ENCODE results near the gene ALK. TPM values are rescaled to one million over a fixed set of nuclear protein-coding genes. Genes with fewer than 3 reads are reported as not detected.

ALK gene
- polyA plus RNA-seq, 1 of the 3 experiments (the other 2 are of a cell fraction): 0.30 TPM

DNA sequence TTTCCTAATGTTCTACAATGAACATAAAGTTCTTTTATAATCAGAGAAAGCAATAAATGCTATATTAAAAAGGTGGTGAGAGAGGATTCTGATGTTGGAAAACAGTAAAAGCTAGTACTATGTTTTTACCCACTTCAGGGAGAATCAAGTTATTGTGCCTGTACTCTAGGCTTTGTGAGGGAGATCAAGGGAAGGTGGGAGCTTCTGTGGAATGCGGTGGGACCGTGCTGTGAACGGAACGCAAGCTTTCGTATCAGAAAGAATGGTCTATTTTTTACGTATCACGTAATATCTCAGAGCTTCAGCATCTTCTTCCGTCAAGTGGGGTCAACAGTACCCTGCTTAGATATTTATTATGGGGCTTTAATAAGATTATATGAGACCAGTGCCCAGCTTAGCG is 613.0 kb downstream of the ALK start:
- TF ChIP-seq EP300 (IDR thresholded peaks at IDR 0.05; ENCODE audit: borderline replicate concordance in 1 of 2, low read depth in 1 of 2, low read length in 1 of 2) (no peak), NFIC (IDR thresholded peaks at IDR 0.05; ENCODE audit: borderline replicate concordance) (no peak), GATA2 (CRISPR knock-in tag; IDR thresholded peaks at IDR 0.05) (no peak), GABPA (IDR thresholded peaks at IDR 0.05; ENCODE audit: low read depth) (no peak), POLR2AphosphoS5 (IDR thresholded peaks at IDR 0.05; ENCODE audit: low read depth, low read length) (no peak), RCOR1 (IDR thresholded peaks at IDR 0.05; ENCODE audit: low read length) (no peak), TEAD4 (IDR thresholded peaks at IDR 0.05; ENCODE audit: borderline replicate concordance, insufficient read depth) (no peak), CTCF (IDR thresholded peaks at IDR 0.05) (no peak), TAF1 (IDR thresholded peaks at IDR 0.05; ENCODE audit: borderline replicate concordance, low read depth, low read length) (no peak), MEF2A (IDR thresholded peaks at IDR 0.05; ENCODE audit: borderline replicate concordance, low read depth) (no peak), ZBTB33 (IDR thresholded peaks at IDR 0.05; ENCODE audit: borderline replicate concordance, low read depth) (no peak), JUND (IDR thresholded peaks at IDR 0.05) (no peak), FOXM1 (IDR thresholded peaks at IDR 0.05; ENCODE audit: low read depth) (no peak), FOXJ3 (CRISPR knock-in tag; IDR thresholded peaks at IDR 0.05) (no peak), MXI1 (IDR thresholded peaks at IDR 0.05; ENCODE audit: low read depth, low read length) (no peak)
- TF ChIP-seq, protein P1, sequence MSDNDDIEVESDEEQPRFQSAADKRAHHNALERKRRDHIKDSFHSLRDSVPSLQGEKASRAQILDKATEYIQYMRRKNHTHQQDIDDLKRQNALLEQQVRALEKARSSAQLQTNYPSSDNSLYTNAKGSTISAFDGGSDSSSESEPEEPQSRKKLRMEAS (IDR thresholded peaks at IDR 0.05; ENCODE audit: low read depth): no peak
- Histone ChIP-seq H3K9me3 (no peaks in the 10 kb centered on the region), H3K4me2 (no peak overlapping the region), H3K9me2 (no peaks in the 10 kb centered on the region), H3K9ac (no peak overlapping the region), H2AFZ (ENCODE audit: low read depth) (no peak overlapping the region), H3K4me1 (ENCODE audit: control insufficient read depth in 1 of 2, insufficient read depth in 2 of 2, low read depth in 1 of 2, low read length in 1 of 2) (peaks cover 7 to 82% of the 10 kb centered on the region in 2 experiments; a peak in 2 of 4 replicates), H3K36me3 (replicated peaks in 1 of 2; ENCODE audit: control insufficient read depth in 1 of 2, insufficient read depth in 2 of 2, low read length in 1 of 2) (peaks cover 0 to 7% of the 10 kb centered on the region in 2 experiments), H3K4me3 (ENCODE audit: low read depth in 2 of 2, low read length in 1 of 2) (no peak overlapping the region), H3K27ac (ENCODE audit: low read depth in 2 of 2, low read length in 1 of 2) (peak overlapping the region in 1 of 2 experiments; percentile 93; a peak in 2 of 4 replicates), H3F3A (replicated peaks; ENCODE audit: insufficient read depth) (no peaks in the 10 kb centered on the region), H3K79me2 (ENCODE audit: insufficient read depth) (no peaks in the 10 kb centered on the region), H3K27me3 (ENCODE audit: insufficient read depth) (no peaks in the 10 kb centered on the region), H4K20me1 (ENCODE audit: insufficient read depth) (no peaks in the 10 kb centered on the region)
- ChIA-PET CTCF (interaction anchor here (0.6 to 6.3 kb wide), 80 partner anchors 9 to 763 kb away, joined by 3 to 91 read pairs (median 5); partner anchors contain the start of gene ALK), POLR2A (interaction anchor here (0.7 to 2.3 kb wide), 4 partner anchors 12 to 209 kb away, joined by 3 to 10 read pairs (median 6); no protein-coding TSS in a partner anchor)
- DNase-seq: no peak
- WGBS (ENCODE audit: low lambda C conversion rate): 68% methylated on average over 9 of the region's 9 CpGs
